ENCODE measurements around the gene PRRT1B. TPM values are rescaled to one million over a fixed set of nuclear protein-coding genes. Genes with fewer than 3 reads are reported as not detected.
A peak's percentile ranks its signal among the peaks of the same experiment; 100 is the strongest.

Gene PRRT1B
- not detected in 2 replicates for total RNA-seq (2014; rRNA removed; shearing (Covaris generic))
- polyA plus RNA-seq (2016; fragmentation: Nextera tagmentation; extraction: Ambion mirVana) = not detected in 2 replicates

DNA sequence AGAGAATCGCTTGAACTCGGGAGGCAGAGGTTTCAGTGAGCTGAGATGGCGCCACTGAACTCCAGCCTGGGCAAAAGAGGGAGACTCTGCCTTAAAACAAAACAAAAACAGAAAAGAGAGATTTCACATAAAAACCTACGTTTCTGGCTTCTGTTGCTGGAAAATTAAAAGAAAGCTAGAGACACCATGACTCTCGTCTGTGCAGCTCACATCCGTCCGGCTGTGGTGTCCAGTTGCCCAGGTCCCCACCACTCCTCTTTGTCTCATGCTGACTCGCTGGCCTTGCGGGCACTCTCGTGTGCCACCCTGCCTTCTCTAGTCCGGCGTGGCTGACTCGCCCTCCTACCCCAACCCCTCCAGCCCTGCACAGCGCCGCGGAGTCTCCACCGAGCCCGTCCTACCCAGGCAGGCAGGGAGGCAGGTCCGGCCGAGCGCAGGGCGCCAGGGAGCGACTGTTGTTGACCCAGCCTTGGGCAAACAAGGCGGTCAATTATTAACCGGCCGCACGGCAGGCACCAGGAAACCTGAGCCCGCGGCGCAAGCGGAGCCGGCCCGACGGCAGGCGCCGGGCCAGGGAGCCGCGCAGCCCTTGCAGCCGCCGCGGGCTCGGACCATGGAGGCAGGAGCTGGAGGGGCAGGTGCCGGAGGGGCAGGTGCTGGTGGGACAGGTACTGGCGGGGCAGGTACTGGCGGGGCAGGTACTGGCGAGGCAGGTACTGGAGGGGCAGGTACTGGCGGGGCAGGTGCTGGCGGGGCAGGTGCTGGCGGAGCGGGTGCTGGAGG lies at the start of gene PRRT1B:
Gene PRRT1B, plus strand, starts transcription at position 521 of the 783 bp plus-strand sequence. Its CDS starts 93 bp downstream, at position 614.
- in situ Hi-C loops (cut with MboI) = no loop called here
- no peaks in the 10 kb centered on the region for H3K9me3 ChIP-seq (ENCODE audit: low read depth)
- H3K9me2 ChIP-seq (ENCODE audit: insufficient read depth) = no peaks in the 10 kb centered on the region
- peaks cover 44% of the 10 kb centered on the region for H3K27me3 ChIP-seq (replicated peaks; ENCODE audit: insufficient read depth)
- H4K20me1 ChIP-seq (ENCODE audit: insufficient read depth) = no peaks in the 10 kb centered on the region
- no peak within 1 kb of the TSS for H3K9ac ChIP-seq
- peak; percentile 13 for DNase-seq
- TF ChIP-seq EZH2phosphoT487 (IDR thresholded peaks at IDR 0.05; ENCODE audit: insufficient read depth, low read depth) (no peak), EZH2 (IDR thresholded peaks at IDR 0.05; ENCODE audit: insufficient read depth, poor library complexity, severe bottlenecking) (peak; percentile 95)
- H3K4me3 ChIP-seq = no peak within 1 kb of the TSS
- no peak within 1 kb of the TSS for H3K27ac ChIP-seq
- H3K4me1 ChIP-seq (ENCODE audit: insufficient read depth) = no peaks in the 10 kb centered on the region
- H3K36me3 ChIP-seq (ENCODE audit: low read depth) = no peaks in the 10 kb centered on the region
- WGBS, 2 experiments (ENCODE audit: low coverage in 1 of 2, low lambda C conversion rate in 2 of 2, missing lambda C conversion rate in 2 of 2) = 18 to 23% methylated on average over 32 to 50 of the region's 50 CpGs
- no peaks in the 10 kb centered on the region for H3F3A ChIP-seq (ENCODE audit: insufficient read depth)
- H3K79me2 ChIP-seq (ENCODE audit: insufficient read depth) = no peaks in the 10 kb centered on the region
- no peak within 1 kb of the TSS for H3K4me2 ChIP-seq (ENCODE audit: unreplicated experiment)
- no peak within 1 kb of the TSS for H2AFZ ChIP-seq

DNA sequence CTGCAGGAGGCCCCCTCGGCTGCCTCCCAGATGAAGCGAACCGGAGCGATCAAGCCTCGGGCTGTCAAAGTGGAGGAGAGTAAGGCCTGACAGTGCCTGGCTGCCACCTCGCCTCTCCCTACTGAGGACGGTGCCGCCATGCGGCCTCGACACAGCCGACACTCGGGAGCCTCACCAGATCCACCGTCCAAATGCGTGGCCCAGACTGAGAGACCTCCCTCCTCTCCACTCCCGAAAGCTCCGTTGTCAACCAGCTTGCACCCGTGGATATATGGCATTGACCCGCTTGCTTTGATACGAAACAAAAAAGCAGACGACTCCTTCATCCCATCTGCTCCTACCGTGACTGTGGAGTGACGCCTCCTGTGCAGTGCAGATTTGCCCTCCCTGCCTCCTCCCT lies 49.5 kb upstream of the PRRT1B start:
- whole genome bisulfite sequencing, 2 experiments (ENCODE audit: low coverage in 1 of 2, low lambda C conversion rate in 2 of 2, missing lambda C conversion rate in 2 of 2) = 81 to 84% methylated on average over 21 to 22 of the region's 22 CpGs
- in situ Hi-C loops (cut with MboI) = no loop called here

DNA sequence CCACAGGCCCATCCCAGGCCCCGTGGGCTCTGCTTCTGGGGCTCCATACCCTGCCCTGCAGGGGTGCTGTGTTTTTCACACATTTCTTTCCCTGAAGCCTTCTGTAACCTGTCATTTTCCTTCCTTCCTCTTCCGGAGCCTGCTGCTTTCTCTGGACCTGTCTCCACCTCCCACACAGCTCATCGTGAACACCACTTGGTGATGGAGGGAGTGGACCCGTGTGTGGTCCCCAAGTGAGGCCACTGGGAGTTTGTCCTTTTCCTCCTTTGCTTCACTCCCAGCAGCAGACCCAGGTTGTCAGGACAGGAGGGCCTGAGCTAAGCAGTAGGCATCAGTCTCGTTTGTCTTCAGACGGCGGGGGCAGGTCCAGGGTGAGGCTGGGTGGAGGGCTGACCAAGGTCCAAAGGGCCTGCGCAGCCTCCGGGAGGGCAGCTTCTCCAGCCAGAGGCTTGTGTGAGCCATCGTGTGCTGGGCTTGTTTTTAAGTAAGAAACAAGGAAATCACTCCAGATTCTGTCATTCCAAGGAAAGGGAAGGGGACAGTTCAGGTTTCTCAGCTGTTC lies 48.4 kb upstream of the PRRT1B start:
- H3K79me2 ChIP-seq (ENCODE audit: insufficient read depth) = 0 out of 2 replicates have a peak, but pooled peaks cover 4% of the 10 kb centered on the region
- H3K4me1 ChIP-seq (ENCODE audit: insufficient read depth) = no peaks in the 10 kb centered on the region
- no peaks in the 10 kb centered on the region for H3K9me3 ChIP-seq (ENCODE audit: low read depth)
- no peak overlapping the region for H3K27ac ChIP-seq
- peaks cover 52% of the 10 kb centered on the region for H3K36me3 ChIP-seq (ENCODE audit: low read depth)
- no peak overlapping the region for H3K4me2 ChIP-seq (ENCODE audit: unreplicated experiment)
- H3F3A ChIP-seq (ENCODE audit: insufficient read depth) = peaks cover 39% of the 10 kb centered on the region
- H4K20me1 ChIP-seq (ENCODE audit: insufficient read depth) = no peaks in the 10 kb centered on the region
- H3K4me3 ChIP-seq = no peak overlapping the region
- H2AFZ ChIP-seq = no peak overlapping the region
- no peak for DNase-seq
- no peaks in the 10 kb centered on the region for H3K27me3 ChIP-seq (replicated peaks; ENCODE audit: insufficient read depth)
- TF ChIP-seq EZH2phosphoT487 (IDR thresholded peaks at IDR 0.05; ENCODE audit: insufficient read depth, low read depth) = no peak
- no peak for TF ChIP-seq EZH2 (IDR thresholded peaks at IDR 0.05; ENCODE audit: insufficient read depth, poor library complexity, severe bottlenecking)
- WGBS, 2 experiments (ENCODE audit: low coverage in 1 of 2, low lambda C conversion rate in 2 of 2, missing lambda C conversion rate in 2 of 2) = 64% methylated on average over 10 of the region's 10 CpGs
- no peak overlapping the region for H3K9ac ChIP-seq
- H3K9me2 ChIP-seq (ENCODE audit: insufficient read depth) = no peaks in the 10 kb centered on the region
- in situ Hi-C loops (cut with MboI) = no loop called here

More for the DNA sequence above, 49.5 kb upstream of the PRRT1B start:
- no peak overlapping the region for H2AFZ ChIP-seq
- H3K79me2 ChIP-seq (ENCODE audit: insufficient read depth) = 0 out of 2 replicates have a peak, but pooled peaks cover 4% of the 10 kb centered on the region
- no peak overlapping the region for H3K27ac ChIP-seq
- no peak for DNase-seq
- H3K9me3 ChIP-seq (ENCODE audit: low read depth) = no peaks in the 10 kb centered on the region
- no peaks in the 10 kb centered on the region for H3K4me1 ChIP-seq (ENCODE audit: insufficient read depth)
- no peaks in the 10 kb centered on the region for H3K9me2 ChIP-seq (ENCODE audit: insufficient read depth)
- no peak overlapping the region for H3K4me3 ChIP-seq
- H3K4me2 ChIP-seq (ENCODE audit: unreplicated experiment) = no peak overlapping the region
- H3F3A ChIP-seq (ENCODE audit: insufficient read depth) = peaks cover 29% of the 10 kb centered on the region
- H3K9ac ChIP-seq = no peak overlapping the region
- TF ChIP-seq EZH2phosphoT487 (IDR thresholded peaks at IDR 0.05; ENCODE audit: insufficient read depth, low read depth) = no peak
- no peak for TF ChIP-seq EZH2 (IDR thresholded peaks at IDR 0.05; ENCODE audit: insufficient read depth, poor library complexity, severe bottlenecking)
- no peaks in the 10 kb centered on the region for H3K27me3 ChIP-seq (replicated peaks; ENCODE audit: insufficient read depth)
- H3K36me3 ChIP-seq (ENCODE audit: low read depth) = peaks cover 54% of the 10 kb centered on the region
- H4K20me1 ChIP-seq (ENCODE audit: insufficient read depth) = no peaks in the 10 kb centered on the region

DNA sequence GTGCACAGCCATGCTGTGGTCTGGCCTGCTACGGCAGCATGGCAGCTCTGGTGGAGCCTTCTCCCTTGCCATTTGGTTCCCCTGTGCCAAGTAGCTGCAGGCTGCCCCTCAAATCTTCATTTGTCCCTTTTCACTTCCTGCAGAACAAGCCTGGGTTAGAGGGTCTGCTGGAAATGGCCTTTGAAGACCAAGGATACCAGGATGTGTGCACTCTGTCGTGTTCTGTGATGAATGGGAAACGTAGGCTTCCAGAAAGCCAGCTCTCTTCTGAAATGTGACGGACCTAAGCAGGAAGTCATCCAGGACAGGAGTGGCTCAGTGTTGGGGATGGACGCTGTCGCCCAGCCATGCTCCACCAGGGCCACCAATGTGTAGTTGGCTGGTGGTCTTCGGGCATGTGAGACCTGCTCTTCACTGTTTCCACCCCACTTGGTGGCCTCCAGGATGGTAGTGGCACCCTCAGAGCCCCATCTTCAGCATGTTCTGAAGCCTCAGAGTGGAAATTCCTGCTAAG lies 46.0 kb upstream of the PRRT1B start:
- Histone ChIP-seq H3K27me3 (replicated peaks; ENCODE audit: insufficient read depth) (no peaks in the 10 kb centered on the region), H3K9me3 (ENCODE audit: low read depth) (no peaks in the 10 kb centered on the region), H3K36me3 (ENCODE audit: low read depth) (peaks cover 40% of the 10 kb centered on the region), H3K9ac (no peak overlapping the region), H4K20me1 (ENCODE audit: insufficient read depth) (no peaks in the 10 kb centered on the region), H2AFZ (no peak overlapping the region), H3F3A (ENCODE audit: insufficient read depth) (peaks cover 39% of the 10 kb centered on the region), H3K4me3 (no peak overlapping the region), H3K4me2 (ENCODE audit: unreplicated experiment) (no peak overlapping the region), H3K27ac (no peak overlapping the region), H3K9me2 (ENCODE audit: insufficient read depth) (no peaks in the 10 kb centered on the region), H3K79me2 (ENCODE audit: insufficient read depth) (0 out of 2 replicates have a peak, but pooled peaks cover 8% of the 10 kb centered on the region), H3K4me1 (ENCODE audit: insufficient read depth) (peaks cover 7% of the 10 kb centered on the region; the same call in 1 of the 2 replicates)
- in situ Hi-C loops (cut with MboI) = no loop called here
- 81 to 83% methylated on average over 7 of the region's 7 CpGs for WGBS, 2 experiments (ENCODE audit: low coverage in 1 of 2, low lambda C conversion rate in 2 of 2, missing lambda C conversion rate in 2 of 2)
- TF ChIP-seq EZH2phosphoT487 (IDR thresholded peaks at IDR 0.05; ENCODE audit: insufficient read depth, low read depth) (no peak), EZH2 (IDR thresholded peaks at IDR 0.05; ENCODE audit: insufficient read depth, poor library complexity, severe bottlenecking) (no peak)
- no peak for DNase-seq
